Transverse colon (tissue), 4 donors: Measurements from ENCODE around the gene OR52A5. TPM values are rescaled to one million over a fixed set of nuclear protein-coding genes. Genes with fewer than 3 reads are reported as not detected.

Source experiments
- DNase-seq: peaks from one replicate; pipeline ENCODE4 v3.0.0-alpha.2; 2019
- H3K27ac ChIP-seq, 4 donors: fragments of 200-600 bp; sonication (generic); 2 replicates each; pipeline ENCODE4 v1.5.1; 2016 to 2018; ENCODE audit warnings: inconsistent platforms in 4 of 4
- H3K27me3 ChIP-seq: fragments of 200-600 bp; sonication (generic); 2 replicates; pipeline ENCODE4 v1.5.1; 2017; ENCODE audit warnings: inconsistent platforms
- H3K36me3 ChIP-seq, 4 donors: fragments of 200-600 bp; sonication (generic); 2 replicates each; pipeline ENCODE4 v1.5.1; 2017 to 2019; ENCODE audit warnings: inconsistent platforms in 4 of 4
- H3K4me1 ChIP-seq, 4 donors: fragments of 200-600 bp; sonication (generic); 2 replicates each; pipeline ENCODE4 v1.5.1; 2017 to 2020; ENCODE audit warnings: inconsistent platforms in 4 of 4
- H3K4me3 ChIP-seq, 4 donors: fragments of 200-600 bp; sonication (generic); 1 replicate in 1 of 4; 2 replicates in 3 of 4; pipeline versions ENCODE4 v1.5.1 to v1.6.1; 2017 to 2019; ENCODE audit warnings: inconsistent platforms in 4 of 4
- H3K9me3 ChIP-seq, 2 donors: fragments of 200-600 bp; sonication (generic); 2 replicates each; pipeline ENCODE4 v1.5.1; 2017 to 2019; ENCODE audit warnings: inconsistent platforms in 2 of 2
- EP300 ChIP-seq: sonication (generic); formaldehyde crosslinking; IDR thresholded peaks from one replicate; pipeline ENCODE4 v1.6.1; 2017; ENCODE audit warnings: antibody characterized with exemption, low read depth
- POLR2A ChIP-seq: fragments of 450-650 bp; IDR thresholded peaks from one replicate; pipeline ENCODE4 v1.6.1; 2016; ENCODE audit warnings: antibody characterized with exemption, mild to moderate bottlenecking, moderate library complexity
- POLR2AphosphoS5 ChIP-seq, 3 donors: sonication (generic); formaldehyde crosslinking; IDR thresholded peaks; one replicate each; pipeline ENCODE4 v1.6.1; 2016; ENCODE audit warnings: antibody characterized with exemption in 3 of 3
- WGBS, 2 donors: methylation state at CpG; one replicate each; pipeline ENCODE4 v1.1.5; 2018; ENCODE audit warnings: low coverage in 1 of 2; 5-methylcytosine and 5-hydroxymethylcytosine counted together
- in situ Hi-C, 4 donors: fragments of 200-750 bp; cut with MboI; loops; one replicate each; pipeline versions ENCODE4 v1.15.0 to v1.15.1; 2017; ENCODE audit warnings: low sequenced_read_pairs in 3 of 4, low pct_ligation_motif_present in 1 of 4, low pct_unique_long_range_greater_than_20kb in 1 of 4
- intact Hi-C: fragments of 100-400 bp; cut with DNase I; formaldehyde crosslinking; loops from one replicate; pipeline ENCODE4 v1.15.1; 2023; ENCODE audit warnings: low total_unique reads
- total RNA-seq, 4 donors: library from RNA; depleted of rRNA; stranded (reverse); fragments of >200 nt; gene quantifications; one replicate each; pipeline ENCODE4 v1.1.0, GENCODE V29; 2016
- TF ChIP-seq, protein P1 (sequence below), 5 experiments: fragments of 200-600 bp in 3 of 5; fragments of 450-650 bp in 2 of 5; sonication (generic) in 3 of 5; IDR thresholded peaks; 1 replicate in 2 of 5; 2 replicates in 3 of 5; pipeline ENCODE4 v1.5.1; 2016 to 2017; ENCODE audit warnings: antibody characterized with exemption in 5 of 5, inconsistent platforms in 3 of 5, mild to moderate bottlenecking in 2 of 5, moderate library complexity in 1 of 5

The OR52A5 gene
- total RNA-seq, 4 donors from 2014 or later, result not detected

DNA sequence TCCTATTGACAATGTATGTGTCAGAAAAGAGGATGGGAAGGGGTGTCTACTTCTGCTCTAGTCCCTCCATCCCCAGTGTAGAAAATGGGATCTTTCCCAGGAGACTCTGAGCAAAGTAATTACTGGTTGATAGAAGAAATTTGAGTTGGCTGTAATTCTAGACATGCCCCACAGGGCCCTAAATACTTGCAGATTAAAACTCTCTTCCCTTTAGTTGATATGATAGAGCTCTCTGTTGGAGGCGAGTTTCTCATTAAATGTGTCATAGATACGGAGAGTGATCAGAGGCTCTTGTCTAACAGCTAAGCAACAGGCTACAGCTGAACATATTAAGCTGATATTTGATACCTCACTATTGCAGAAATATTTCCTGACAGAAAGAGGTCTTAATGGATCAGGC is 35.9 kb downstream of the OR52A5 start:
- Histone ChIP-seq H3K27me3 (no peaks in the 10 kb centered on the region), H3K36me3 (no peaks in the 10 kb centered on the region), H3K9me3 (no peaks in the 10 kb centered on the region), H3K4me3 (no peak overlapping the region), H3K4me1 (no peaks in the 10 kb centered on the region), H3K27ac (no peak overlapping the region)
- no peak for TF ChIP-seq POLR2A
- TF ChIP-seq, protein P1, sequence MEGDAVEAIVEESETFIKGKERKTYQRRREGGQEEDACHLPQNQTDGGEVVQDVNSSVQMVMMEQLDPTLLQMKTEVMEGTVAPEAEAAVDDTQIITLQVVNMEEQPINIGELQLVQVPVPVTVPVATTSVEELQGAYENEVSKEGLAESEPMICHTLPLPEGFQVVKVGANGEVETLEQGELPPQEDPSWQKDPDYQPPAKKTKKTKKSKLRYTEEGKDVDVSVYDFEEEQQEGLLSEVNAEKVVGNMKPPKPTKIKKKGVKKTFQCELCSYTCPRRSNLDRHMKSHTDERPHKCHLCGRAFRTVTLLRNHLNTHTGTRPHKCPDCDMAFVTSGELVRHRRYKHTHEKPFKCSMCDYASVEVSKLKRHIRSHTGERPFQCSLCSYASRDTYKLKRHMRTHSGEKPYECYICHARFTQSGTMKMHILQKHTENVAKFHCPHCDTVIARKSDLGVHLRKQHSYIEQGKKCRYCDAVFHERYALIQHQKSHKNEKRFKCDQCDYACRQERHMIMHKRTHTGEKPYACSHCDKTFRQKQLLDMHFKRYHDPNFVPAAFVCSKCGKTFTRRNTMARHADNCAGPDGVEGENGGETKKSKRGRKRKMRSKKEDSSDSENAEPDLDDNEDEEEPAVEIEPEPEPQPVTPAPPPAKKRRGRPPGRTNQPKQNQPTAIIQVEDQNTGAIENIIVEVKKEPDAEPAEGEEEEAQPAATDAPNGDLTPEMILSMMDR (IDR thresholded peaks at IDR 0.05), result no peak
- no peak for TF ChIP-seq POLR2AphosphoS5 (IDR thresholded peaks at IDR 0.05)
- no peak for TF ChIP-seq EP300
- intact Hi-C loops, result no loop called here
- 45 to 71% methylated on average over 2 of the region's 2 CpGs for WGBS, 2 donors
- in situ Hi-C loops, result no loop called here
- DNase-seq, result no peak

DNA sequence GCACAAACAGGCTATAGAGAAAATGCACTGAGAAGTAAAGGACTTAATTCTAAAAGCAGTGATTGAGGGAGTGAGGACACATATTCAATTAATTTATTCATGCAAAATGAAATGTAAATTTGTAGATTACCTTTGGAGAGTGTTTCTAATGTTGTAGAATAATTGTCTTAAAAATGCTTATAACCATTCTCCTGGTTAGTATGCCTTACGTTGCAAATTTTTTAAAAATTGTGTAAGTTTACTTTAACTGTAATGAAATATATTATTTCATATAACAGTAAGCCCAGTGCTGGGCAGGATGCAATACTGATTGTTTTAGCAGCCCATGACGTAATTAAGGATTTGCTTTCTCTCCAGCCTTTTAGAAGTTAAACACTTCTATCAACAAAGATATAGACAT is 42.1 kb downstream of the OR52A5 start:
- Histone ChIP-seq H3K4me1 (no peaks in the 10 kb centered on the region), H3K9me3 (no peaks in the 10 kb centered on the region), H3K27me3 (no peaks in the 10 kb centered on the region), H3K4me3 (no peak overlapping the region), H3K36me3 (no peaks in the 10 kb centered on the region), H3K27ac (no peak overlapping the region)
- no peak for TF ChIP-seq POLR2A
- no peak for TF ChIP-seq EP300
- TF ChIP-seq, protein P1 (IDR thresholded peaks at IDR 0.05), result no peak
- no peak for TF ChIP-seq POLR2AphosphoS5 (IDR thresholded peaks at IDR 0.05)
- intact Hi-C loops (no loop called here), in situ Hi-C loops (no loop called here)
- DNase-seq, result no peak
- WGBS, 2 donors, result 69 to 80% methylated on average over 2 of the region's 2 CpGs

DNA sequence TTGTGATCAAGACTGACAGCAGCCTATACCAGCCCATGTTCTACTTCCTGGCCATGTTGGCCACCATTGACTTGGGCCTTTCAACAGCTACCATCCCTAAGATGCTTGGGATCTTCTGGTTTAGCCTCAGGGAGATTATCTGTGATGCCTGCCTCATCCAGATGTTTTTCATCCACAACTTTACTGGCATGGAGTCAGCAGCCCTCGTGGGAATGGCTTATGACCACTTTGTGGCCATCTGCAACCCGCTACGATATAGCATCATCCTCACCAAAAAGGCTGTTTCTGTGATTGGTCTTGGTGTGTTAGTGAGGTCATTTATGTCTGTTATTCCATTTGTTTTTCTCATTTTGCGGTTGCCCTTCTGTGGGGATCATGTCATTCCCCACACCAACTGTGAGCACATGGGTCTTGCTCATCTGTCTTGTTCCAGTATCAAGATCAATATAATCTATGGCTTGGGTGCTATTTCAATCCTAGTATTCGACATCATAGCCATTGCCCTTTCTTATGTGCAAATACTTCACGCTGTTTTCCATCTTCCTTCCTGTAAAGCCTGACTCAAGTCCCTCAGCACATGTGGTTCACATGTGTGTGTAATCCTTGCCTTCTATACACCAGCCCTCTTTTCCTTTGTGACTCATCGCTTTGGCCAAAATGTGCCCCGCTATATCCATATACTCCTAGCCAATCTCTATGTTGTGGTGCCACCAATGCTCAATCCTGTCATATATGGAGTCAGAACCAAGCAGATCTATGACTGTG is 45.2 kb downstream of the OR52A5 start:
- Histone ChIP-seq H3K36me3 (no peaks in the 10 kb centered on the region), H3K4me3 (no peak overlapping the region), H3K9me3 (no peaks in the 10 kb centered on the region), H3K27ac (no peak overlapping the region), H3K27me3 (no peaks in the 10 kb centered on the region), H3K4me1 (no peaks in the 10 kb centered on the region)
- TF ChIP-seq EP300 (no peak), POLR2AphosphoS5 (IDR thresholded peaks at IDR 0.05) (no peak), POLR2A (no peak)
- TF ChIP-seq, protein P1 (IDR thresholded peaks at IDR 0.05), result no peak
- in situ Hi-C loops, result no loop called here
- intact Hi-C loops, result no loop called here
- DNase-seq, result no peak
- WGBS, 2 donors, result 82 to 83% methylated on average over 6 to 8 of the region's 8 CpGs

DNA sequence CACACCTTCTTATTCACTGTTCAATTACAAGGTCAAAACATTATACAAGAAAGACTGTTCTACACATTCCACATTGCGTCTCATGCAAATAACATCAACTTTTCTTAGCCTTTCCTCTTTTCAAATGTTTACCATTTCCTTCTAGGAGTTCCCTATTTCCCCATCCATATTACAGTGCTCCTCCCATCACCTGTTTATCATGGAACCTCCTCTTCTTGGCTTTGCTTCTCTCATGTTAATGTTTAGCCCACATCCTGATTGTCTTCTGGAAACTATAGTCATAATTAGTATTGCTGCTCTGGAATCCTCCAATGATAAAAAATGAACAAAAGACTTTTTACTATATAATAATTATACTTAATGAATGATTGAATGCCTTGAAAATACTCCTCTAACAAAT is 47.5 kb downstream of the OR52A5 start:
- in situ Hi-C loops, result no loop called here
- H3K4me1 ChIP-seq, result no peaks in the 10 kb centered on the region
- H3K27ac ChIP-seq, result no peak overlapping the region
- intact Hi-C loops, result no loop called here
- 37 to 54% methylated on average over 1 of the region's 1 CpG for WGBS, 2 donors
- H3K4me3 ChIP-seq, result no peak overlapping the region
- no peaks in the 10 kb centered on the region for H3K36me3 ChIP-seq
- DNase-seq, result no peak
- H3K27me3 ChIP-seq, result no peaks in the 10 kb centered on the region
- TF ChIP-seq POLR2A (no peak), EP300 (no peak)
- TF ChIP-seq, protein P1 (IDR thresholded peaks at IDR 0.05), result no peak
- no peaks in the 10 kb centered on the region for H3K9me3 ChIP-seq
